PC-9 (cell line): ENCODE results near the gene DLK1. TPM values are rescaled to one million over a fixed set of nuclear protein-coding genes. Genes with fewer than 3 reads are reported as not detected.

Experiments used
- BruUV-seq: library from RNA; stranded (reverse); fragments of 400-500 nt; replicated peaks from 2 replicates; lab custom pipeline; 2021; lab: Mats Ljungman, UMichigan
- CTCF ChIA-PET: fragments of 300-600 bp; sonication (Branson Sonifier 250); formaldehyde crosslinking; loops from one replicate; lab custom pipeline; 2022; ENCODE audit warnings: antibody characterized with exemption; lab: Charles Lee
- POLR2A ChIA-PET: fragments of 300-600 bp; sonication (Branson Sonifier 250); formaldehyde crosslinking; loops from one replicate; lab custom pipeline; 2022; ENCODE audit warnings: antibody characterized with exemption; ENCODE audit not compliant: unreplicated experiment; lab: Charles Lee
- DNase-seq, 2 experiments: peaks; one replicate each; pipeline versions ENCODE4 v3.0.0 to v3.0.0-alpha.2; 2015 to 2022; ENCODE audit warnings: mixed read lengths in 1 of 2
- H2AFZ ChIP-seq: fragments of 200-600 bp; sonication (generic); 2 replicates; pipeline ENCODE4 v1.8.1; 2017; ENCODE audit warnings: antibody characterized with exemption
- H3F3A ChIP-seq: fragments of 200-600 bp; sonication (generic); 2 replicates; pipeline ENCODE4 v1.8.1; 2017; ENCODE audit warnings: antibody characterized with exemption, mild to moderate bottlenecking, low read depth; ENCODE audit not compliant: insufficient read depth
- H3K27ac ChIP-seq: fragments of 200-600 bp; sonication (generic); 2 replicates; pipeline ENCODE4 v1.6.1; 2016; ENCODE audit warnings: mixed run types
- H3K27me3 ChIP-seq: fragments of 200-600 bp; sonication (generic); 2 replicates; pipeline ENCODE4 v1.6.1; 2016; ENCODE audit warnings: low read depth, mixed run types; ENCODE audit not compliant: insufficient read depth
- H3K36me3 ChIP-seq: fragments of 200-600 bp; sonication (generic); 2 replicates; pipeline ENCODE4 v1.6.1; 2016; ENCODE audit warnings: low read depth, mixed run types
- H3K4me1 ChIP-seq: fragments of 200-600 bp; sonication (generic); replicated peaks from 2 replicates; pipeline ENCODE4 v1.6.1; 2016; ENCODE audit warnings: mixed run types; ENCODE audit not compliant: insufficient read depth
- H3K4me2 ChIP-seq: fragments of 200-600 bp; sonication (generic); 2 replicates; pipeline ENCODE4 v1.6.1; 2017; ENCODE audit warnings: mixed run types
- H3K4me3 ChIP-seq: fragments of 200-600 bp; sonication (generic); 2 replicates; pipeline ENCODE4 v1.6.1; 2016; ENCODE audit warnings: mixed run types
- H3K79me2 ChIP-seq: fragments of 200-600 bp; sonication (generic); 2 replicates; pipeline ENCODE4 v1.6.1; 2017; ENCODE audit warnings: low read depth, mixed run types
- H3K9me2 ChIP-seq: fragments of 200-600 bp; sonication (generic); 2 replicates; pipeline ENCODE4 v1.8.1; 2017; ENCODE audit warnings: mild to moderate bottlenecking; ENCODE audit not compliant: insufficient read depth
- H3K9me3 ChIP-seq: fragments of 200-600 bp; sonication (generic); 2 replicates; pipeline ENCODE4 v1.8.1; 2016; ENCODE audit warnings: low read depth; ENCODE audit not compliant: insufficient read depth
- H4K20me1 ChIP-seq: fragments of 200-600 bp; sonication (generic); 2 replicates; pipeline ENCODE4 v1.8.1; 2017; ENCODE audit not compliant: insufficient read depth
- EZH2 ChIP-seq: fragments of 200-600 bp; sonication (generic); IDR thresholded peaks from 2 replicates; pipeline ENCODE4 v1.8.0; 2017; ENCODE audit warnings: antibody characterized with exemption, low read depth
- intact Hi-C: fragments of 100-400 bp; cut with micrococcal nuclease; formaldehyde crosslinking; loops from one replicate; pipeline ENCODE4 v1.10.0; 2022; ENCODE audit not compliant: unreplicated experiment
- total RNA-seq: library from RNA; stranded (reverse); gene quantifications from 2 replicates; pipeline ENCODE4 v1.2.3, GENCODE V29; 2021
- TF ChIP-seq, protein P1 (sequence below): fragments of 200-600 bp; sonication (generic); conservative IDR thresholded peaks from 2 replicates; pipeline ENCODE4 v1.6.1; 2017; ENCODE audit warnings: mixed run types, antibody characterized with exemption, mild to moderate bottlenecking, moderate library complexity

The DLK1 gene
- total RNA-seq, 1 experiment from 2014 or later, result not detected

DNA sequence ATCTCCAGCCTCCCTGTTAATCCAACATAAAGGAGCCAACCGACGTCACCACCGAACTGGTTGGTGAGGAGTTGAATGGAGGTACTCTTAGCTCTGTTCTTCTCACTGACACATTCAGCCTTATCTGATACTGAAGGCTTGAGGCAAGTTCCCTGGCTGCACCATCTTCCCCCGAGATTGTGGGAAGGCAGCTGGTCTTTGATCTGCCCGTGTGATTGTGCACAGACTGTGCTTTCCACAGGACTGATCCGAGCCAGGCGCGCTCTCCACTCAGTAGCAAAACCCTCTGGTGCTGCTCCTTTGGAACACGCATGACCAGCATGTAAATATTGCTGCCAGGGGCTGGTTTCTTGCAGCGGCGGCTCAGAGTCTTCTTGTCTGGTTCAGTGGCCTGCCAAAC is 30.1 kb upstream of the DLK1 start:
- H3K27me3 ChIP-seq, result no peaks in the 10 kb centered on the region
- H3K4me1 ChIP-seq, result peaks cover 16% of the 10 kb centered on the region
- H3F3A ChIP-seq, result peaks cover 8% of the 10 kb centered on the region; the same call in 1 of the 2 replicates
- H2AFZ ChIP-seq, result no peak overlapping the region
- H3K79me2 ChIP-seq, result no peaks in the 10 kb centered on the region
- BruUV-seq, result no TSS peak
- CTCF ChIA-PET, result no interaction called here
- no peak overlapping the region for H3K27ac ChIP-seq
- H3K4me3 ChIP-seq, result no peak overlapping the region
- no peaks in the 10 kb centered on the region for H3K9me3 ChIP-seq
- intact Hi-C loops, result no loop called here
- no peak for TF ChIP-seq EZH2
- TF ChIP-seq, protein P1, sequence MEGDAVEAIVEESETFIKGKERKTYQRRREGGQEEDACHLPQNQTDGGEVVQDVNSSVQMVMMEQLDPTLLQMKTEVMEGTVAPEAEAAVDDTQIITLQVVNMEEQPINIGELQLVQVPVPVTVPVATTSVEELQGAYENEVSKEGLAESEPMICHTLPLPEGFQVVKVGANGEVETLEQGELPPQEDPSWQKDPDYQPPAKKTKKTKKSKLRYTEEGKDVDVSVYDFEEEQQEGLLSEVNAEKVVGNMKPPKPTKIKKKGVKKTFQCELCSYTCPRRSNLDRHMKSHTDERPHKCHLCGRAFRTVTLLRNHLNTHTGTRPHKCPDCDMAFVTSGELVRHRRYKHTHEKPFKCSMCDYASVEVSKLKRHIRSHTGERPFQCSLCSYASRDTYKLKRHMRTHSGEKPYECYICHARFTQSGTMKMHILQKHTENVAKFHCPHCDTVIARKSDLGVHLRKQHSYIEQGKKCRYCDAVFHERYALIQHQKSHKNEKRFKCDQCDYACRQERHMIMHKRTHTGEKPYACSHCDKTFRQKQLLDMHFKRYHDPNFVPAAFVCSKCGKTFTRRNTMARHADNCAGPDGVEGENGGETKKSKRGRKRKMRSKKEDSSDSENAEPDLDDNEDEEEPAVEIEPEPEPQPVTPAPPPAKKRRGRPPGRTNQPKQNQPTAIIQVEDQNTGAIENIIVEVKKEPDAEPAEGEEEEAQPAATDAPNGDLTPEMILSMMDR, result no peak
- H3K4me2 ChIP-seq, result no peak overlapping the region
- POLR2A ChIA-PET, result no interaction called here
- no peaks in the 10 kb centered on the region for H3K36me3 ChIP-seq
- no peaks in the 10 kb centered on the region for H4K20me1 ChIP-seq
- no peak for DNase-seq
- no peaks in the 10 kb centered on the region for H3K9me2 ChIP-seq

GRCh38 chr14:100698066-100698465 is 28.6 kb upstream of the DLK1 start:
- no peaks in the 10 kb centered on the region for H4K20me1 ChIP-seq
- intact Hi-C loops, result no loop called here
- no peak for DNase-seq
- BruUV-seq, result no TSS peak
- H3K27me3 ChIP-seq, result no peaks in the 10 kb centered on the region
- H3K36me3 ChIP-seq, result no peaks in the 10 kb centered on the region
- TF ChIP-seq EZH2, result no peak
- no peak overlapping the region for H3K4me2 ChIP-seq
- no peak overlapping the region for H3K27ac ChIP-seq
- 0 out of 2 replicates have a peak, but pooled peaks cover 6% of the 10 kb centered on the region for H3K4me1 ChIP-seq
- no peaks in the 10 kb centered on the region for H3F3A ChIP-seq
- H2AFZ ChIP-seq, result no peak overlapping the region
- H3K4me3 ChIP-seq, result no peak overlapping the region
- H3K79me2 ChIP-seq, result no peaks in the 10 kb centered on the region
- CTCF ChIA-PET, result no interaction called here
- H3K9me2 ChIP-seq, result no peaks in the 10 kb centered on the region
- no peaks in the 10 kb centered on the region for H3K9me3 ChIP-seq
- POLR2A ChIA-PET, result no interaction called here

GRCh38 chr14:100698666-100699448 is 27.8 kb upstream of the DLK1 start:
- ChIA-PET CTCF (no interaction called here), POLR2A (no interaction called here)
- TF ChIP-seq, protein P1, result no peak
- TF ChIP-seq EZH2, result no peak
- Histone ChIP-seq H3K36me3 (no peaks in the 10 kb centered on the region), H3K4me1 (no peaks in the 10 kb centered on the region; the same call in 1 of the 2 replicates), H3K4me3 (no peak overlapping the region), H3K9me2 (no peaks in the 10 kb centered on the region), H3K27me3 (no peaks in the 10 kb centered on the region), H3K27ac (no peak overlapping the region), H3K79me2 (no peaks in the 10 kb centered on the region), H3K9me3 (no peaks in the 10 kb centered on the region), H3F3A (no peaks in the 10 kb centered on the region), H3K4me2 (no peak overlapping the region), H4K20me1 (no peaks in the 10 kb centered on the region), H2AFZ (no peak overlapping the region)
- DNase-seq, result no peak
- intact Hi-C loops, result no loop called here
- BruUV-seq, result no TSS peak
